Peyer's patch (tissue), 4 donors: ENCODE measurements around the gene LCE5A.

Experiments
- CTCF ChIP-seq, 6 experiments: fragments of 450-650 bp in 4 of 6; fragments of 200-600 bp in 2 of 6; sonication (generic) in 1 of 6; IDR thresholded peaks; one replicate each; pipeline ENCODE4 v1.5.1; 2017 to 2019; ENCODE audit warnings: antibody characterized with exemption in 6 of 6, mild to moderate bottlenecking in 3 of 6, moderate library complexity in 1 of 6
- POLR2A ChIP-seq, 2 donors: fragments of 450-650 bp; IDR thresholded peaks; one replicate each; pipeline ENCODE4 v1.5.1; 2017; ENCODE audit warnings: antibody characterized with exemption in 2 of 2, mild to moderate bottlenecking in 2 of 2, moderate library complexity in 2 of 2

- TF ChIP-seq CTCF (IDR thresholded peaks at IDR 0.05) (no peak), POLR2A (IDR thresholded peaks at IDR 0.05) (no peak)
Observed at GRCh38 chr1:152481869-152482664, 28.5 kb upstream of the LCE5A start.
